Nephron progenitor cell (in vitro differentiated cells): ENCODE results near the gene ZSCAN21.
"Not testable (repeated sequence)": the region's sequence is repeated elsewhere in the genome, so short reads cannot be mapped to it uniquely, and the experiment has no call there.

Source experiments
- DNase-seq: peaks from one replicate; pipeline ENCODE4 v3.0.0; 2021
- H3K27ac Mint-ChIP-seq: 2 replicates; pipeline ENCODE4 v1.8.0; 2021; ENCODE audit warnings: mild to moderate bottlenecking, moderate library complexity, mixed read lengths
- H3K27me3 Mint-ChIP-seq: 2 replicates; pipeline ENCODE4 v1.8.0; 2021; ENCODE audit warnings: mild to moderate bottlenecking, low read depth, mixed read lengths; ENCODE audit not compliant: poor library complexity
- H3K36me3 Mint-ChIP-seq: 2 replicates; pipeline ENCODE4 v1.8.0; 2021; ENCODE audit warnings: low read depth, mixed read lengths
- H3K4me1 Mint-ChIP-seq: 2 replicates; pipeline ENCODE4 v1.8.0; 2021; ENCODE audit warnings: mixed read lengths
- H3K4me3 Mint-ChIP-seq: 2 replicates; pipeline ENCODE4 v1.8.0; 2021; ENCODE audit warnings: mild to moderate bottlenecking, moderate library complexity, mixed read lengths
- H3K9me3 Mint-ChIP-seq: 2 replicates; pipeline ENCODE4 v1.8.0; 2021; ENCODE audit warnings: mild to moderate bottlenecking, moderate library complexity, mixed read lengths
- CTCF ChIP-seq: fragments of 200-600 bp; sonication (generic); IDR thresholded peaks from 2 replicates; pipeline ENCODE4 v1.5.0; 2021; ENCODE audit warnings: antibody characterized with exemption

The ZSCAN21 gene

GRCh38 chr7:100049441-100050291, at the start of gene ZSCAN21:
Gene ZSCAN21, plus strand, starts transcription at chr7:100049774. Its CDS starts 7,233 bp downstream, at chr7:100057007.
- H3K27ac Mint-ChIP-seq = peak within 1 kb of the TSS; percentile 92
- no peak for TF ChIP-seq CTCF
- H3K4me1 Mint-ChIP-seq = peaks cover 16% of the 10 kb centered on the region
- H3K4me3 Mint-ChIP-seq = peak within 1 kb of the TSS; percentile 93
- H3K27me3 Mint-ChIP-seq = peaks cover 6% of the 10 kb centered on the region
- peaks cover 2% of the 10 kb centered on the region for H3K9me3 Mint-ChIP-seq
- peak; percentile 88 for DNase-seq
- H3K36me3 Mint-ChIP-seq = peaks cover 24% of the 10 kb centered on the region

GRCh38 chr7:100000239-100000638, 49.3 kb upstream of the ZSCAN21 start:
- H3K4me3 Mint-ChIP-seq = no peak overlapping the region
- peaks cover 17% of the 10 kb centered on the region for H3K4me1 Mint-ChIP-seq
- peaks cover 17% of the 10 kb centered on the region for H3K27me3 Mint-ChIP-seq
- H3K36me3 Mint-ChIP-seq = no peaks in the 10 kb centered on the region
- no peak for DNase-seq
- no peaks in the 10 kb centered on the region for H3K9me3 Mint-ChIP-seq
- no peak for TF ChIP-seq CTCF
- H3K27ac Mint-ChIP-seq = no peak overlapping the region

- H3K36me3 Mint-ChIP-seq = no peaks in the 10 kb centered on the region
- H3K27ac Mint-ChIP-seq = peak overlapping the region; percentile 95
- H3K9me3 Mint-ChIP-seq = no peaks in the 10 kb centered on the region
- peaks cover 19% of the 10 kb centered on the region for H3K27me3 Mint-ChIP-seq
- DNase-seq = no peak
- H3K4me3 Mint-ChIP-seq = peak overlapping the region; percentile 40
- no peak for TF ChIP-seq CTCF
- H3K4me1 Mint-ChIP-seq = peaks cover 33% of the 10 kb centered on the region
These were observed 45.6 kb upstream of the ZSCAN21 start for GRCh38 chr7:100003711-100004661.

GRCh38 chr7:100007887-100008286, 41.7 kb upstream of the ZSCAN21 start:
- peak; percentile 15 for DNase-seq
- H3K4me1 Mint-ChIP-seq = peaks cover 33% of the 10 kb centered on the region
- H3K4me3 Mint-ChIP-seq = no peak overlapping the region
- no peak overlapping the region for H3K27ac Mint-ChIP-seq
- H3K9me3 Mint-ChIP-seq = no peaks in the 10 kb centered on the region
- no peaks in the 10 kb centered on the region for H3K36me3 Mint-ChIP-seq
- TF ChIP-seq CTCF = no peak
- peaks cover 31% of the 10 kb centered on the region for H3K27me3 Mint-ChIP-seq

- no peaks in the 10 kb centered on the region for H3K36me3 Mint-ChIP-seq
- DNase-seq = no peak
- H3K27ac Mint-ChIP-seq = peak overlapping the region; percentile 32
- H3K4me1 Mint-ChIP-seq = peaks cover 30% of the 10 kb centered on the region
- no peak for TF ChIP-seq CTCF
- H3K4me3 Mint-ChIP-seq = no peak overlapping the region
- no peaks in the 10 kb centered on the region for H3K9me3 Mint-ChIP-seq
- H3K27me3 Mint-ChIP-seq = peaks cover 33% of the 10 kb centered on the region
These were observed 41.0 kb upstream of the ZSCAN21 start for GRCh38 chr7:100008525-100008924.

GRCh38 chr7:100009952-100010351, 39.6 kb upstream of the ZSCAN21 start:
- H3K4me3 Mint-ChIP-seq, H3K36me3 Mint-ChIP-seq, H3K9me3 Mint-ChIP-seq, DNase-seq, H3K27ac Mint-ChIP-seq: not testable (repeated sequence)
- Mint-ChIP-seq H3K27me3 (peaks cover 35% of the 10 kb centered on the region), H3K4me1 (peaks cover 18% of the 10 kb centered on the region)
